NCI-H1694 (cell line): ENCODE results near the gene IDH1.
"Not testable (repeated sequence)": the region's sequence is repeated elsewhere in the genome, so short reads cannot be mapped to it uniquely, and the experiment has no call there.

Experiments
- DNase-seq: peaks from one replicate; lab custom pipeline; 2025; lab: John Stamatoyannopoulos, UW

IDH1 gene

DNA sequence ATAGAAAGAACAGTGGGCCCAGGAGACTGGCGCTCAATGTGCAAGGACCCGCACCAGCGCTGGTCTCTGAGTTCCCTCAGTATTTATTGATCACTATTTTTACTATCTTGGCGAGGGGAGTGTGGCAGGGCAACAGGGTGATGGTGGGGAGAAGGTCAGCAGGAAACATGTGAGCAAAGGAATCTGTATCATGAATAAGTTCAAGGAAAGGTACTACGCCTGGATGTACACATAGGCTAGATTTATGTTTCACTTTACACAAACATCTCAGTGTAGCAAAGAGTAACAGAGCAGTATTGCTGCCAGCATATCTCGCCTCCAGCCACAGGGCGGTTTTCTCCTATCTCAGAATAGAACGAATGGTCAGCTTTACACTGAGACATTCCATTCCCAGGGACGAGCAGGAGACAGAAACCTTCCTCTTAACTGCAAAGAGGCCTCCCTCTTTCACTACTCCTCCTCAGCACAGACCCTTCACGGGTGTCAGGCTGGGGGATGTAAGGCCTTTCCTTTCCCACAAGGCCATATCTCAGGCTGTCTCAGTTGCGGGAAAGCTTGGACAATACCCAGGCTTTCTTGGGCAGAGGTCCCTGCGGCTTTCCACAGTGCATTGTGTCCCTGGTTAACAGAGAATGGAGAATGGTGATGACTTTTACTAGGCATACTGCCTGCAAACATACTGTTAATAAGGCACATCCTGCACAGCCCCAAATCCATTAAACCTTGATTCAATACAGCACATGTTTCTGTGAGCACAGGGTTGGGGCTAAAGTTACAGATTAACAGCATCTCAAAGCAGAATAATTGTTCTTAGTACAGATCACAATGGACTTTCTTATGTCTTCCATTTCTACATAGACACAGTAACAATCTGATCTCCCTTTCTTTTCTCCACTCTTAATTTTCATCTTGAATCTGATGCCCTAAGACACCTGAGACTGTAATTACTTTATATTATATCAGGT is 2.3 kb upstream of the IDH1 start:
- DNase-seq: not testable (repeated sequence)

DNA sequence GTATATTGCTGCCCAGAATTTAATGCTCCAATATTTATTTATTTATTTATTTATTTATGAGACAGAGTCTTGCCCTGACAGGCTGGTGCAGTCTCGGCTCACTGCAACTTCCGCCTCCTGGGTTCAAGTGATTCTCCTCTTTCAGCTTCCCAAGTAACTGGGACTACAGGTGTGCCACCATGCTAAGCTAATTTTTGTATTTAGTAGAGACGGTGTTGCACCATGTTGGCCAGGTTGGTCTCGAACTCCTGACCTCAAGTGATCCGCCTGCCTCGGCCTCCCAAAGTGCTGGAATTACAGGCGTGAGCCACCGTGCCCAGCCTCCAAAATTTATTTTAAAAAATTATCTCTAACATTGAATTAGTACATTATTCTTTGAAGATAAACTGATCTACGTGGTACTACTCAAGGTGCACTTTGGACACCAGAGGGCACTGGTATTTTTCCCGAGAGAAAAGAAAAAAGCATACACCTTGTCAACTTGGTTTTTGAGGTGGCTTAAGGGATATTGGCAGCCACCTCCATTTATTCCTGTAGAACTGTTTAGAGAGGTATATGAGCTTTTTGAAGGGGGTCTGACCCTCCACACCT is 1.4 kb upstream of the IDH1 start:
- DNase-seq: no peak

DNA sequence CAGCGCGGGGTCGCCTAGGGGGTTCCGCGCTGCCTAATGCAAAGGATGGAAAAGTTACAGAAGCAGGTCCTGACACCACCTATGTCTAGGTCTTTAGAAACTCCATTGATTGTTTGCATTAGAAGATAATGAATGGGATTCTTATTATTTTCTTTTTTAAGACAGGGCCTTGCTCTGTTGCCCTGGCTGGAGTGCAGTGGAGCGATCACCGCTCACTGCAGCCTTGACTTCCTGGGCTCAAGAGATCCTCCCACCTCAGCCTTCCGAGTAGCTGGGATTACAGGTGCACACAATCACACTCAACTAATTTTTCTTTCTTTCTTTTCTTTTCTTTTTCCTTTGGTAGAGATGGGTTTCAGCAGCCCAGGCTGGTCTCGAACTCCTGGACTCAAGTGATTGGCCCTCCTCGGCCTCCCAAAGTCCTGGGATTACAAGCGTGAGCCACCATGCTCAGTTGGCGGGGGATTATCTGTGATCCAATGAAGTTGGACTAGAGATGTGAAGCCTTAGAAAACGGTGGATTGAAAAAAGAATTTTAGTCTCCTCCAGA is 761 bp upstream of the IDH1 start:
- no peak for DNase-seq

DNA sequence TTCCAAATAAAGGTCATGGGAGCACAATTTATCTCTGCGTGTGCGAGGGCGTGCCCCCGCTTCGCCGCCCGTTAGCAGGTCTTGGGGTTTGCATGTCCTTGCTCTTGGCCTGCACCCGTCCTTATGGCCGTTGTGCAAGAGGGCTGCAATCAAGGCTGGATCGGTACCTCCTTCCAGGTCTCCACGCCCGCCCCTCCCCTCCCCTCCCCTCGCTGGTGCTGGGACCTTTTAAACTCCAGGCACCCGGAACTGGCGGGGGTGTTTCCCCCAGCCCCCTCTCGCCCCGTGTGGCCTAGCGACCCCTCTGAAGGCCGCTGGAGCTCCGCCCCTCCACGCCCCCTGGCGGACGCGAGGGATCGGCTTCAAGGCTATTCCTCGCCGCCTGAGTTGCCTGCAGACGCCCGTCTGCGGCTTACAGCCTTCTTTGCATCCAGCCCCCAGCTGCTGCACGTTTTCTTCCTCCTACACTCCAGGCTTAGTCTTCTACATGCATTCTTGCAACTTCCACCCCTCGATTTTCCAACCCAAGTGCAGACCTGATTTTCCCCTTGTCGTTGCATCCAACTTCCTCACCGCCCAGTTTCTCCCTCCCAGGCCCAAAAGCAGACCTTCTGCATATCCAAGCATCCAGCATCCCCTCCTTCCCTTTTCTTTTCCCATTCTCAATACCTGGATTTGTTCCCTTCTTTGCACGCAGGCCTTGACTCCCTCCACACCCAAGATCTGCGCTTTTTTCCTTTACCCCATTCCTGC is 577 bp downstream of the IDH1 start:
- peak; percentile 40 for DNase-seq

DNA sequence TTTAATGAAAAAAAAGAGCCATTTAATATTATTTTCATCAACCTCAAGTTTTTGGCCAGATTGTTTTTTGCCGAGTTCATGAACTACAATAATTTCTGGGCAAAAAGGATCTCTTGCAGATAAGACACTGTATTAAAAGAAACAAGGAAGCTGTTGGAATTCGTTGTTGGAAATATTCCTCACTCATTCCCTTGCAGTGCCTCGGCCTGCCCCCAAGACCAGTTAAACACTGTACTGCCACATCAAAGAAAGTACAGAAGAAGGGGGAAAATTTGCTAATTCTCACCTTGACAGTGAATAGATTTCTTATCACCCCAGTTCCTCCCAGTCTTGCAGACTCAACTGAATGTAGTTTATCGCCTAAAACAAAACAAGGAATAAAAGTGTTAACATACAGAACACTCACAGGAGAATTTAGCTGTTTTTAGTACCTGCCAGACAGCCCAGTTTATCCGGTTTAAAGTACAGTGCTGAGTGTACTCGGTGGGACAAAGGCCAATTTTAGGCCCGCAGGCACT is 1.2 kb downstream of the IDH1 start:
- no peak for DNase-seq

DNA sequence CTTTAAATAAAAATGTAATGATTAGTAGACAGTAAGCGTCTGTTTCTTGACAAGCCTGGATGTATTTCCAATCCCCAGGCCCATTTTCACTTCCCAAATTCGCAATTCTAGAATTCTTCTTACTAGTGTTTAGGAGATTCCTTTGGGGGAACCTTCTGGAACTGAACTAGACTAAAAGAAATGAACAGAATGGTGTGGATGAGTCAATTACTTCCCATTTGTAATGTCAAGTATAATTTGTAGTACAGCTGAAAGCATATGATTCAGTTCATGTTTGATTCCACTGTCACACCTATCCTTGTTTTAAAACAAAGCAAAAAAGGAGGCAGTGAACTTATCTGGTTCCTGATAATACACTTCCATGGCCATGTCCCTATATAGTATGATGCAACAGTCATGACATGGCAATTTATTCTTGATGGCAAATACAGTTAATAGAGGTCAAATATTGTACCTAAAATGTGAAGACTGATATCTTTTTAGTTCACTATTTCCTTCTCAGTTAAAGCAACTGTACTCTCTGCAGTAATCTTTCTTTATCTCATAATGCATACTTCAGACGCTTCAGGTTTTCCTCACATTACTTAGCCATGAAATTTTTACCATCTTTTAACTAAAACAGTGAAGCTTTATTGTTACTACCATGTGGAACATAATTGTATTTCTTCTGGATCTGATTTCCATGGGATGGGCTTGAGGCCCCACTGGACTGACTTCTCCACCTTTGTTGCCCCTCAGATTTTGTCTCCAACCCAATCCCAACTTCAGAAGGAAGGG is 2.0 kb downstream of the IDH1 start:
- DNase-seq: no peak

DNA sequence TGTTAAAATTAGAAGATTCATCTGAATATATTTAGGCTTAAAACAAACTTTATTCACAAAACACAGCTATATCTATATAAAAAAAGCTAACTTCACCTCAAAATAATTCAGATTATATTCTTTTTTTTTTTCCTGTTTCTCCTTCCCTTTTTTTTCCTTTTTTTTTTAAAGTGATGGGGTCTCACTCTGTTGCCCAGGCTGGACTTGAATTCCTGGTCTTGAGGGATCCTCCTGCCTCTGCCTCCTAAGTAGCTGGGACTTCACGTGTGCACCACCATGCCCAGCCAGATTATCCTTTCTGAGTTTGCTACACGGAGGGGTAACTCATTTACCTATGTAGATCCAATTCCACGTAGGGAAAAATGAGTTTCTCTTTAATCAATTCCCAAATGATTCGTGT is 3.8 kb downstream of the IDH1 start:
- DNase-seq: no peak

DNA sequence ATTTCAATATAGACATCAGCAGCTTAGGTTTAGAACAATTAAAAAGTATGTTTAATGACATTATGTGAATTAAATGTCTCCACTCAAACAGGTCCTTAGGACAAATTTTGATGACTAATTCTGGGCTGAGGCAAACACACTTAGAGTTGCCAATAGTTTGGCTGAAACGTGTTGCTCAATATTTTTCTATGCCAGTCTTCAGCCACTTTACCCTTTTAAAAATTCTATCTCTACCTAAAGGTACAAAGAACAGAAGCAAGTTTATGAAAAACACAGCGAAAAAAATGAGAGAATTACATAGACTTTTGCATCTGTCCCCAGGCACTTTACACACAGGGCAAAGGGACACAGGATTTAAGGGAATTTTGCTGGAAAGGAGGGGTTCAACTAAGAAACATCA is 4.5 kb downstream of the IDH1 start:
- no peak for DNase-seq

DNA sequence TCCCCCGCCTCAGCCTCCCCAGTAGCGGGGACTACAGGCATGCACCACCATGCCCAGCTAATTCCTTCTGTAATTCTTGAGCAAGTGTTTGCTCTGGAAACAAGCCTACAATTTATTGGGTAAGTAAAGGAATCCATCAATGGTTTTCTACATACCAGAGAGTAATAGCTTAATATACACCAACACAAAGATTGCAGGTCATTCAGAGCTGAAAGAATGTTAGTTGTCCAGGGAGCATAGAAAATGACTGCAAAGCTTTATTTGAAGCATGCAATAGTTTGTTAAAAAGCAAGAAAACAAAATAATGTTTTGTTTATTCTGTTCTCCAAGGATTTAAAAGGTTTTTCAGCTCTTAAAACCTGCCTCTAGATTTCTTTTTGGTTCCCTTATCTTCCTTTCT is 5.6 kb downstream of the IDH1 start:
- DNase-seq: no peak

DNA sequence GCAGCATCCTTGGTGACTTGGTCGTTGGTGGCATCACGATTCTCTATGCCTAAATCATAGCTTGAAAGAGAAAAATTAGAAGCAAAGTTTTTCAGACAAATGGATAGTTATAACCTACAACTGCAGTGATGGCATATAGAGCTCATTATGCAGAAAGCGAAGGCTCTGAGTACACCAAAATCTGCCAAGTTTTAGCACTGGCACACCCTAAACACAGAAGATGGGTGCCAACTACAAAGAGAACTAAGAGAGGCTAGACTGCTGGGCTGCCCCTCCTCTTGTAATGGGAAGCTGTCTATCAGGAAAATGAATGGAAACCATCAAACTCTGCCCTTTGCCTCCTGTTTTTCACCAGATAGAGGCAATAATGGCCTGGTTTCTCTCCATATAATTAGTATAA is 6.3 kb downstream of the IDH1 start:
- DNase-seq: no peak

DNA sequence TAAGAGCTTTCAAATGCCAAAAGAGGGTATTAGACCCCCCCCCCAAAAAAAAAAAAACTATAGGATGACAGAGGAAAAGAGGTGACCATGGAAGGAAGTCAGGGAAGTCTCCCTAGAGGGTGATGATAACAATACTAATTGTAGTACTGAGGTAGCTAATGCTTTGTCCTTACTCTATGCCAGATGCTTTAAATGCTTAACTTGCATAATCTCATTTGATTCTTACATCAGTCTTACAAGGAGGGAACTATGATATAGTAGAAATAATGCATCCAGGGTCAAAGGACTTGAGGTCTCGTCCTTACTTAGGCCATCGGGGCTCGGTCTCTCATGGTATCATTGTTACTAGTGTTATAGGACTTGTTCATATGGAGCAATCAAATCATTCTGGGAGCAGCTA is 9.1 kb downstream of the IDH1 start:
- no peak for DNase-seq

DNA sequence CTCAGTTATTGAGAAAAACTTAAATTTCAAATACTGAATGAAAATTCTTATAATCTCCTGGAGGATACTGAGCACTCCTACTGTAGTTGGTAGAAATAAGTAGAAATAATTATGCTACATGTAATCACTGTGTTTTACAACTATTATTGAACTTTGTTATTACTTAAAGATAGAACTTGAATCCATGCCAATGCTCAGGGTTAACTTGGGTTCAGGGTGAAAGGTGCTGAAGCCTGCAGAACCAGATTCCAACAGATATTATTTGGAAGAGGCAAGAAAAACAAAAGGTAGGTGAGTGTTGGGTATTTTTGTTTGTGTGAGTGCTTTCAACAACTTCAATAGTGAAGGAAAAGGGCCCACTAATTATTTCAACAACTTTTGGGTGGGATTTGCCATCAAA is 10.4 kb downstream of the IDH1 start:
- no peak for DNase-seq

DNA sequence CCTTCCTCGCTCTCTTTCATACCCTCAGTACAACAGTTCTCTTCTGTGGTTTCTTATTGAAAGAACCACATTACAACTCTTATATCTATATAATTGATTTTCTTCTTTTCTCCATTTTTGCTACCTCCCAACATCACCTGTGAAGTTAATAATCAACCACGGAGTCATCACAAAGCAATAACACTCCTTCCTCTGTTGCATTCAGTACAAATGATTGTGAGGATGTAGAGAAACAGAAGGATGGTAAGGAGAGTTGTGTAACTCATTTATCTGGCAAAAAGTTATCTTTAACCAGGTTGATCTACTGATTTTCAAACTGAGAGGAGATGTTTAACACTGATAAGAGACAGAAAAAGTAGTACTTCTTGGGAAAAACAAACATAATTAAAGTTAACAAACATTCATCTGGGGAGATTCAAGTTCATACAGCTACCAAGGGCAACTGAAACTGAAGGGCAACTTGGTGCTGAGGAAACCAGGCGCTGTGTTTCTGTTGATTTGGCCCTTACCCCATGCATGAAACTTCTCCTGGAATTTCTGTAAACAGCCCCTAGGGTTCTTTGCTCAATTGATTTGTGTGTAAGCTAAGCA is 14.2 kb downstream of the IDH1 start:
- no peak for DNase-seq

DNA sequence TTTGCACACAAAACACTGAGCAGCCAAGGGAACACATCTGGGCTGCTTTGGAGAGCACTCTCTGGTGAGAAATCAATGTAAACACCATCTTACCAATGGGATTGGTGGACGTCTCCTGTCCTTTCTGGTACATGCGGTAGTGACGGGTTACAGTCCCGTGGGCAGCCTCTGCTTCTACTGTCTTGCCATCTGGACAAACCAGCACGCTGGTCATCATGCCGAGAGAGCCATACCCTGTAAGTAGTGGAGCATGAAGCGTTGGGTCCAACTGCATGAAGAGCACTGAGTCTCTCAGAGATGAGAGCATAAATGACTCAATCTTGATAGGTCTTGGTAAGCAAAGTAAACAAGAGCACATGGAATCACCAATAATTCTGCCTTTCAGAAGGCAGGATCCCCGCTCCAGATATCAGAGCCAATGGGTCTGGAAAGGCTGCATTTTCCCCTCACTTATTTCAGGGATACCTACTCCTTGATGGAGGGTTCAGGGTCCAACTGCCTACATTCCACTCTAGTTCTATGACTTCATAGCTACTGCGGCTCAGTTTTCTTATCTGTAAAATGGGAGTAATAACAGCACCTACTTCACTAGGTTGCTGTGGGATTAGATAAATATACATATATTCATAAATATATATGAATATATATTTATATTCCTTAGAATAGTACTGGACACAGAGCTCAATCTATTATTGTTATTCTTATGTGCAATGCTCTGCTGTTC is 14.9 kb downstream of the IDH1 start:
- no peak for DNase-seq

DNA sequence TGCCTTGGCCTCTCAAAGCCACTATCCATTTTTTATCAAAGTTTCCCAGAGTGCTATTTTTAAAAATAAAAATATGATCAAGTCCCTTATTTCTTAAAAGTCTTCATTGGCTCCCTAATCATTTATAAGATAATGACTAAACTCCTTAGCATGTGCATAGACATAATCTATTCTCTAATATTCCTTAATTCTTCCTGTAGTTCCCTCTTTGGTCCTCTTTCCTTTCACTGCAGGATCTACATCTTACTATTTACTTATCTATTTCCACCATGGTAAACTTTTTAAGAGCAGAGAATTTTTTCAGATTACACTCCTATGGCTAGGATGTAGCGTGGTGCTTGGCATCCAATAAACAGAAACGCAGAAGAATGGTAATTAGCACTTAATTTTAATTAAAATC is 19.0 kb downstream of the IDH1 start:
- DNase-seq: no peak

DNA sequence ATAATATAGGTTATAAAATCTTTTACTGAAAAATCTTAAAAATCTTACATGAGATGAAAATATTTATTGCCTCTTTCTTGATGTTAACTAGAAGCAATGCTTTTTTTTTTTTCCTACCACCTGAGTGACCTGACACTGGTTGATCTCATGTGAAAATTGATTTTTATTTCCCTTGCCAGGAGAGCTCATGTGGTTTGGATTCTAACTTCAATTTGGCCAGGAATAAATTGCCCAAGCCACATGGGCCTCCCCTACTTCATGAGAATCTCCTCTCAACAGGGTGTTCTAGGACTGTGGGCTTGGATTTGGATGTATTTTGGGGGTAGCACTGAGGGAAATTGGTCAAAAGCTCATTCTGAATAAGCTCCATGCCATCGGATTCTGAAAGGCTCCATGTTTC is 20.1 kb downstream of the IDH1 start:
- no peak for DNase-seq

DNA sequence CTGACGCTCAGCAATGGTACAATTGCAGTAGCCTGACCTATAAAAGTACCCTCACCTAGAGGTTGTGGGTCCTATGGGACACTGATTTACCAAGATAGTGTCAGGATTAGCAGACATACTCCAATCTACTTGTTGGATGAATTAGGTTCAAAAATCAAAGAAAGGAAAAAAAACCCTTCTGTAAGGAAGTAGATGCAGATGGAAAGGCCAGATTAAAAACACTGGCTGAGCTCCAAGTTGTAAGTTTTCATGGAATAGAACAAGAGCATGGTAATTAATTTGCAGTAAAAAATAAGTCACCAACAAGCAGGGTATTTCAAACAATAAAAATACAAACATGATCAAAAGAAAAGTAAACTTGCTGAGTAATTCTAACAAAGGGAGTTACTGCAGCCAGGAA is 26.4 kb downstream of the IDH1 start:
- DNase-seq: no peak

DNA sequence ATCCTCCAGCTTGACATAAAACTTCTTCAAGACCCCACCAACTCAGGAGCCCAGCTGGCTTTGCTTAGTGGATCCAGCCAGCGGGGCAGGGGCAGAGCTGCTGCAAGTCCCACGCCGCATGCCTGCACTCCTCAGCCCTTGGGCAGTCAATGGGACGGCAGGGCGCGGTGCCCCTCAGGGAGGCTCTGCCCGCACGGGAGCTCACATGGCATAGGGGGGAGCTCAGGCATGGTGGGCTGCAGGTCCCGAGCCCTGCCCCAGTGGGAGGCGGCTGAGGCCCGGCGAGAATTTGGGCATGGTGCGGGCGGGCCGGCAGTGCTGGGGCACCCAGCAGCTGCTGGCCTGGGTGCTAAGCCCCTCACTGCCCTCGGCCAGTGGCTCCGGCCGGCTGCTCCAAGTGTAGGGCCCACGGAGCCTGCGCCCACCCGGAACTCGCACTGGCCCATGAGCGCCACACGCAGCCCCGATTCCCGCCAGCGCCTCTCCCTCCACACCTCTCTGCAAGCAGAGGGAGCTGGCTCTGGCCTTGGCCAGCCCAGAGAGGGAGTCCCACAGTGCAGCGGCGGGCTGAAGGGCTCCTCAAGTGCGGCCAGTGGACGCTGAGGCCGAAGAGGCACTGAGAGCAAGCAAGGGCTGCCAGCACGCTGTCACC is 27.2 kb downstream of the IDH1 start:
- no peak for DNase-seq

DNA sequence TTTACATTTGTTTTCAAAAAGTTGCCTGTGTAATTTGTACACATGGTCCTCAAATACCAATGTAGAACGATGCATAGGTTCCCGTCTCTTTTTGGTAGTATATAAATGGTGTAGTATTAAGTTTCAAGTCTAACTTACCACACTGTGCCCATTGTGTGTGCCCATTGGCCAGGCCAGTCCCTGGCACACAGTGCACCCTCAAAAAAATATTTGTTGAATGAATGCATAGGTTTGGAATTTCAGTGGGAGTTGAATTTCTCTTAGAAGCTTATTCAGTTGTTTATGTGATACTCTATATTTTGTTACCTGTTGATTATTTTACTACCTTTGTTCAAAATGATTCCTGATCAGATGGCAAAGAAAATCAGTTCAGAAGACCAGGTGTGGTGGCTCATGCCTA is 30.1 kb downstream of the IDH1 start:
- no peak for DNase-seq

DNA sequence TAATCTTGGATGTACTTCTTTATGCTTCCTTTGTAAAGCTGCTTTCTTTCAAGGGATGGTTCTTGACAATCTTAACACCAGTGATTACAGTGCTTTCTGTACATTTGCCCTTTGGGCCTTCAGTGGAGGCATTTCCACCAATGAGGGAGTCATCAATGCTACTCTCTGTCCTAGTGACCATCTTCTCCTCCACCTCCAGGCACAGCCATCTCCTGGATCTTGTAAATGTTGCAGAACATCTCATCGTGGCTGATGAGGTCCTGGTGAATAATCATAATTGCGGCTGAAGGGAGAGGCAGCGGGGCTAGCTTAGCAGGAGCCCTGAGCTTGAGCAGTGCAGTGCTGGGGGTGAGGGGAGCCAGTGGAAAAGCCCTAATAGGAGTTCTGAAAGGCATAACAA is 32.5 kb downstream of the IDH1 start:
- DNase-seq: no peak
